GM10248 (cell line): ENCODE measurements around the gene MICB.
A peak's percentile ranks its signal among the peaks of the same experiment; 100 is the strongest.

Experiments used
- CTCF ChIA-PET: fragments of 300-600 bp; sonication (Branson Sonifier 250); formaldehyde crosslinking; extraction: SDS; loops from one replicate; lab custom pipeline; 2021; ENCODE audit warnings: antibody characterized with exemption; lab: Yijun Ruan, JAX
- POLR2A ChIA-PET: fragments of 350-650 bp; sonication (Branson Sonifier 250); formaldehyde crosslinking; extraction: SDS; loops from one replicate; lab custom pipeline; 2020; ENCODE audit warnings: antibody characterized with exemption; lab: Yijun Ruan, JAX
- DNase-seq: peaks from one replicate; pipeline ENCODE4 v3.0.0; 2012; ENCODE audit errors: extremely low spot score
- TF ChIP-seq, protein P1 (sequence below): IDR thresholded peaks from 2 replicates; pipeline ENCODE4 v1.5.1; 2012; ENCODE audit warnings: mild to moderate bottlenecking, low read depth; ENCODE audit errors: extremely low read depth, missing control alignments, control extremely low read depth

MICB gene

DNA sequence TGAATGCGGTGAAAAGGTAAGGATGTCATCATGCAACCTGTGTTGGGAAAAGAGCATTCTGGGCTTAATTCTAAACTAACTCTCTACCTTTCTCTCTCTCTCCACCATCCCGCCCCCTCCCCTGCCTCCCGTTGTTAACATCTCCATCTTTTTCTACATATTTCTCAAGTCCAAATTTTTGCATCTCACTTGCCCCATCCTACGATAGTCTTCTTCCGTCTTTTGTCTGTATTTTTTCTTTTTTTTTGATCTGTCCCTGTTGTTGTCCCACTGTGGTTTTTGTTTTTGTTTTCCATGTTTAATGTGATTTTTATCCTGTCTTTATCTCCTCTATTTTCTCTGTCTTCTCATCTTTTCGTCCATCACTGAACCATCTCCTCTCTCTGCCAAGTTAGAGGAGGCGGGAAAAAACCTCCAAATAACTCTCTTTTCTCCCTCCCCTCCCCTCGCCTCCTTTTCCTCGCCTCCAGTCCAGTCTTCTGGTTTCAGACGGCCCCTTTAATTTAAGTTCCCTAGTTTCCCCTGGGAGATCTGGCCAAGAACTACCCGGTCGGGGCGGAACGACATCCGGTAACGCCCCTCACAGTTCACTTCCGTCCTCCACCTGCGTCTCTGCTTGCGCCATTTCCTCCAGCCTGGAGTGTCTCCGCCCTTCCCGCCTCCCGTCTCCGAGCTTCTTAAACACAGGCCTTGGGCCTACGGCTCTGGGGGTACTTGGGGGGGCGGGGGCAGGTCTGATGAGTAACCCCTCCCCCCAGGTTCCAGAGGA lies 49.2 kb downstream of the MICB start, which contains the start of gene NFKBIL1:
TSS of gene NFKBIL1 (plus strand) at position 651 of the 769 bp plus-strand sequence. CDS start at position 738, 87 bp downstream.
- CTCF ChIA-PET: interaction anchor here (0.6 to 54.8 kb wide), 17 partner anchors 11 to 223 kb away, joined by 3 to 2725 read pairs (median 5); partner anchors contain the start of genes AIF1, BAG6, GPANK1 and LST1
- POLR2A ChIA-PET: interaction anchor here (0.6 to 7.3 kb wide), 11 partner anchors 12 to 316 kb away, joined by 3 to 86 read pairs (median 5); partner anchors contain the start of genes CLIC1, HSPA1B, LST1 and NCR3
- peak; percentile 89 for DNase-seq
- TF ChIP-seq, protein P1, sequence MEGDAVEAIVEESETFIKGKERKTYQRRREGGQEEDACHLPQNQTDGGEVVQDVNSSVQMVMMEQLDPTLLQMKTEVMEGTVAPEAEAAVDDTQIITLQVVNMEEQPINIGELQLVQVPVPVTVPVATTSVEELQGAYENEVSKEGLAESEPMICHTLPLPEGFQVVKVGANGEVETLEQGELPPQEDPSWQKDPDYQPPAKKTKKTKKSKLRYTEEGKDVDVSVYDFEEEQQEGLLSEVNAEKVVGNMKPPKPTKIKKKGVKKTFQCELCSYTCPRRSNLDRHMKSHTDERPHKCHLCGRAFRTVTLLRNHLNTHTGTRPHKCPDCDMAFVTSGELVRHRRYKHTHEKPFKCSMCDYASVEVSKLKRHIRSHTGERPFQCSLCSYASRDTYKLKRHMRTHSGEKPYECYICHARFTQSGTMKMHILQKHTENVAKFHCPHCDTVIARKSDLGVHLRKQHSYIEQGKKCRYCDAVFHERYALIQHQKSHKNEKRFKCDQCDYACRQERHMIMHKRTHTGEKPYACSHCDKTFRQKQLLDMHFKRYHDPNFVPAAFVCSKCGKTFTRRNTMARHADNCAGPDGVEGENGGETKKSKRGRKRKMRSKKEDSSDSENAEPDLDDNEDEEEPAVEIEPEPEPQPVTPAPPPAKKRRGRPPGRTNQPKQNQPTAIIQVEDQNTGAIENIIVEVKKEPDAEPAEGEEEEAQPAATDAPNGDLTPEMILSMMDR: no peak

DNA sequence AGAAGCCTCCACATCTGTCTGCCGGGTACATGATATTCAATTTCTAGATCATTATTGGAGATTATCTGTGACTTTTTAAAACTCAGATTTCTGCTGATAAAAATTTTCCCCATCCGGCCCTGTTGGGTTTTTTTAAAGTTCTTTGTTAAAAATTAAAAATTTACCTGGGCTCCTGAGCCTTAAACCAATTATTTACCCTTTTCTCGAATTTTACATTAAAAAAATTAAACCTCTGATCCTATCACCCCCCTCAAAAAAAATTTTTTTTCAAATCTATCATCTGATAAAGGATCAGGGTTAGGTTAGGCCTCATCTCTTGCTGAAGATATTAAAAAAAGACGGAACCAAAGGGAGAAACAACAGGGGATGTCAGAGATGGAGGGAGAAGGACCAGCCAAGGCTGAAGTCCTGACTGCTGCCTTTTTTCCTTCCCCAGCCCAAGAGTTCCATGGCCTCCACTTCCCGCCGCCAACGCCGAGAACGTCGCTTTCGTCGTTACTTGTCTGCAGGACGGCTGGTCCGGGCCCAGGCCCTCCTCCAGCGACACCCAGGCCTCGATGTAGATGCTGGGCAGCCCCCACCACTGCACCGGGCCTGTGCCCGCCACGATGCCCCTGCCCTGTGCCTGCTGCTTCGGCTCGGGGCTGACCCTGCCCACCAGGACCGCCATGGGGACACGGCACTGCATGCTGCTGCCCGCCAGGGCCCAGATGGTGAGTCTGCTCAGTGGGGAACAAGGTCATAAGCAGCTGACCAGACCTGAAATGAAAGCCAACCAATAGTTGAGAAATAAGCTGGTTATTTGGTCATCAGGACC lies 50.0 kb downstream of the MICB start:
- TF ChIP-seq, protein P1: no peak
- no peak for DNase-seq
- ChIA-PET POLR2A (interaction anchor here (0.6 to 7.3 kb wide), 9 partner anchors 11 to 280 kb away, joined by 3 to 86 read pairs (median 5); partner anchors contain the start of genes CLIC1, HSPA1B, NCR3 and TNF), CTCF (interaction anchor here (0.6 to 54.8 kb wide), 10 partner anchors 10 to 278 kb away, joined by 3 to 2725 read pairs (median 4); partner anchors contain the start of genes GPANK1, LST1, LTB and NCR3)

DNA sequence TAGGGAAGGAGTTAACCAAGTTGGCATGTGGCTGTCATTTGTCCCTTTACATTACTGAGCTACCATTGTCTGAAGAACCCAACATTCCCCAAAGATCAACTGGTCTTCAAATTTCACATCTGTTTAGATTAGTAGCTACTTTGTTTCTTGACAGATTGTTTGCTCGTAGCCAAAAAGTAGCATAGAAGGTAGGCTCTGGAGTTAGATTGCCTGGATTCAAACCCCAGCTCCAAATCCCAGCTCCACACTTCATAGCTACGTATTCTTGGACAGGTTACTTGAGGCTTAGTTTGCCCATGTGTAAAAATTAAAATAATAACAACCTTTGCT lies 50.6 kb downstream of the MICB start:
- POLR2A ChIA-PET: interaction anchor here (7.3 kb wide), 1 partner anchor 29 kb away, joined by 86 read pairs; the partner anchor contains the start of gene TNF
- DNase-seq: no peak
- CTCF ChIA-PET: interaction anchor here (0.8 to 54.8 kb wide), 6 partner anchors 12 to 278 kb away, joined by 3 to 2725 read pairs (median 4); partner anchors contain the start of genes LST1, LTB, NCR3 and TNF
- TF ChIP-seq, protein P1: no peak

DNA sequence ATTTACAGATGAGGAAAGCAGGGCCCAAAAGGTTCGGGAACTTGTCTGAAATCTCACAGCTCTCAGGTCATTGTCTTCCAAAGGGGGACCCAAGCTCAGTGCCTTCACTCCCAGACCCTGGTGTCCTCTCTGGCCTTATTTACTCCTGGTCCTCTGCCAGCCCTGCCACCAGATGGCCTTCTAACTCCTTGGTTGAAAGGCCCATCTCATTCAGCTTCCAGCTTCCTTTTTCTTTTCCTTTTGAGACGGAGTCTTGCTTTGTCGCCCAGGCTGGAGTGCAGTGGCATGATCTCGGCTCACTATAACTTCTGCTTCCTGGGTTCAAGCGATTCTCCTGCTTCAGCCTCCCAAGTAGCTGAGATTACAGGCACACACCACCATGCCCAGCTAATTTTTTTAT lies 53.4 kb downstream of the MICB start:
- TF ChIP-seq, protein P1: peak; percentile 84
- CTCF ChIA-PET: interaction anchor here (0.7 to 54.8 kb wide), 28 partner anchors 8 to 347 kb away, joined by 3 to 2725 read pairs (median 4); partner anchors contain the start of genes AIF1, APOM, BAG6 and C6orf47
- peak; percentile 64 for DNase-seq
- POLR2A ChIA-PET: interaction anchor here (0.7 to 7.3 kb wide), 6 partner anchors 9 to 312 kb away, joined by 3 to 86 read pairs (median 3); partner anchors contain the start of genes DDX39B, NEU1 and TNF

DNA sequence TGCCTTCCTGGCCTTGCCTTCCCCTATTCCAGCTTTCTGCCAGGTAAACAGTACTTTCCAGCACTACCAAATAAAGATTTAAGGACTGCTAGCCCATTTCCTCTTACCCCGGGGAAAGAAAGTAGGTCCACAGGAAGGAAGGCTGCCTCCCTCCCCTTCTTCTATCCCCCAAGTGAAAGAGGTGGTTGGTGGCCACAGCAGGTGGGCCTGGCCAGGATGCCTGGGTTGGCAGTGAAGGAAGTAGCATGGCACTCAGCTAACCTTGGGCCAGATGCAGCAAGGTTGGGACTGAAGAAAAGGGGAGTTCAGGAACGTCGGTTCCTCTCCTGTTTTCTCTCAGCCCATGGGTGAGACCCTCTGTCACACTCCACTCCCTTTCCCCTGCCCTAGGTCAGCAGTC lies 58.4 kb downstream of the MICB start:
- TF ChIP-seq, protein P1: no peak
- ChIA-PET CTCF (interaction anchor here (0.8 to 54.8 kb wide), 5 partner anchors 9 to 87 kb away, joined by 3 to 2725 read pairs (median 26); partner anchors contain the start of genes ATP6V1G2, LST1, LTA and LTB), POLR2A (interaction anchor here (0.8 to 5.5 kb wide), 4 partner anchors 15 to 55 kb away, joined by 3 to 94 read pairs (median 4); partner anchors contain the start of genes DDX39B and TNF)
- DNase-seq: no peak
